Measurements from ENCODE around the gene PCDH15. TPM values are rescaled to one million over a fixed set of nuclear protein-coding genes. Genes with fewer than 3 reads are reported as not detected.

The PCDH15 gene
- total and polyA plus RNA-seq, 3 experiments from 2014 or later: not detected

- no peak overlapping the region for H3K27ac ChIP-seq (ENCODE audit: low read depth, low read length)
- H3K36me3 Mint-ChIP-seq: no peaks in the 10 kb centered on the region
- POLR2A ChIA-PET: no interaction called here
- no peaks in the 10 kb centered on the region for H3K9me3 ChIP-seq (ENCODE audit: low read length)
- no peak overlapping the region for H3K4me3 Mint-ChIP-seq
- no peaks in the 10 kb centered on the region for H3K4me1 ChIP-seq (ENCODE audit: insufficient read depth, low read length)
- no peaks in the 10 kb centered on the region for H3K36me3 ChIP-seq (ENCODE audit: insufficient read depth, low read length)
- CTCF ChIA-PET: no interaction called here
- no peaks in the 10 kb centered on the region for H3K27me3 Mint-ChIP-seq
- no peaks in the 10 kb centered on the region for H3K27me3 ChIP-seq (ENCODE audit: insufficient read depth, low read length, poor library complexity, severe bottlenecking)
- H3K9me3 Mint-ChIP-seq: peaks cover 1 to 44% (median 15%) of the 10 kb centered on the region in 5 donors
- no peak for DNase-seq
- H3K4me3 ChIP-seq (ENCODE audit: low read length): no peak overlapping the region
- no peak overlapping the region for H3K27ac Mint-ChIP-seq
- H3K4me1 Mint-ChIP-seq: no peaks in the 10 kb centered on the region
These were observed 1.5 kb downstream of the PCDH15 start for GRCh38 chr10:54799506-54799905.

DNA sequence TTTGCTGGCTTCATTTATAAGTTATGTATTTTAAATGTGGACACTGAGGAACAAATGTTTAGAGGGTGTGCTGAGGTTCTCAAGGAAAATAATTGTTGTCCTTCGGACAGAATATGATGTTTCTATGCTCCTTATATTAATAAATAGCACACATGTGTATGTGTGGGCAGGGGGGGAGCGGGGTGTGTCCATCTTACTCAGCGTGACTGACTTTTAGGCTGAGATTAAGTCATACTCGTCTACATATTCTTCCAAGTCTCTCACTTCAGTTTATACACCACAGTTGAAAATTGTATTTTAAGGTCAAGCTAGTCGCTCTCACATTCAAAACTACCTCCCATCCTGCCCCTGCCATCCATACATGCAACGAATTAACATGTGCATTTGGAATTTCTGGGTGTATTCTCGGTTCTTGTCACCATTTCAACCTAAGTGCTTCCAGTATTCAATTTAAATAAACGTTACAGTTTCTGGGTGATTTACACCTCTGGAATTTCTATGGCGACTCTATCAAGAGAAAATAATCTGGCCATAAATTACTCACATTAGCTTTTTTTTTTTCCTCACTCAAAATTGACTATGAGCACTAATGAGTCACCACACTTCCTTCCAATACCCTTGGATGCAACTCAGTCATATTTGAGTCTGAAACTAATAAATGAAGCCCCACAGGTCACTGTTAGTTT is 3.3 kb downstream of the PCDH15 start:
- no peak for DNase-seq
- Histone ChIP-seq H3K27me3 (ENCODE audit: insufficient read depth, low read length, poor library complexity, severe bottlenecking) (no peaks in the 10 kb centered on the region), H3K36me3 (ENCODE audit: insufficient read depth, low read length) (no peaks in the 10 kb centered on the region), H3K9me3 (ENCODE audit: low read length) (no peaks in the 10 kb centered on the region), H3K27ac (ENCODE audit: low read depth, low read length) (no peak overlapping the region), H3K4me3 (ENCODE audit: low read length) (no peak overlapping the region), H3K4me1 (ENCODE audit: insufficient read depth, low read length) (no peaks in the 10 kb centered on the region)
- Mint-ChIP-seq H3K4me1 (no peaks in the 10 kb centered on the region), H3K9me3 (peaks cover 0 to 40% (median 12%) of the 10 kb centered on the region in 5 donors), H3K27me3 (no peaks in the 10 kb centered on the region), H3K4me3 (no peak overlapping the region), H3K36me3 (no peaks in the 10 kb centered on the region), H3K27ac (no peak overlapping the region)
- ChIA-PET CTCF (no interaction called here), POLR2A (no interaction called here)

GRCh38 chr10:54796881-54797280 is 4.2 kb downstream of the PCDH15 start:
- no peaks in the 10 kb centered on the region for H3K4me1 Mint-ChIP-seq
- no peaks in the 10 kb centered on the region for H3K4me1 ChIP-seq (ENCODE audit: insufficient read depth, low read length)
- no peak for DNase-seq
- no peaks in the 10 kb centered on the region for H3K27me3 Mint-ChIP-seq
- H3K4me3 Mint-ChIP-seq: no peak overlapping the region
- CTCF ChIA-PET: no interaction called here
- no peaks in the 10 kb centered on the region for H3K36me3 ChIP-seq (ENCODE audit: insufficient read depth, low read length)
- H3K9me3 ChIP-seq (ENCODE audit: low read length): no peaks in the 10 kb centered on the region
- H3K36me3 Mint-ChIP-seq: no peaks in the 10 kb centered on the region
- no peaks in the 10 kb centered on the region for H3K27me3 ChIP-seq (ENCODE audit: insufficient read depth, low read length, poor library complexity, severe bottlenecking)
- no peak overlapping the region for H3K27ac Mint-ChIP-seq
- POLR2A ChIA-PET: no interaction called here
- H3K9me3 Mint-ChIP-seq: peaks cover 0 to 34% (median 10%) of the 10 kb centered on the region in 5 donors
- H3K4me3 ChIP-seq (ENCODE audit: low read length): no peak overlapping the region
- H3K27ac ChIP-seq (ENCODE audit: low read depth, low read length): no peak overlapping the region

GRCh38 chr10:54776622-54777021 is 24.4 kb downstream of the PCDH15 start:
- CTCF ChIA-PET: no interaction called here
- no peak for DNase-seq
- Histone ChIP-seq H3K36me3 (ENCODE audit: insufficient read depth, low read length) (no peaks in the 10 kb centered on the region), H3K9me3 (ENCODE audit: low read length) (no peaks in the 10 kb centered on the region), H3K27ac (ENCODE audit: low read depth, low read length) (no peak overlapping the region), H3K27me3 (ENCODE audit: insufficient read depth, low read length, poor library complexity, severe bottlenecking) (no peaks in the 10 kb centered on the region), H3K4me3 (ENCODE audit: low read length) (no peak overlapping the region), H3K4me1 (ENCODE audit: insufficient read depth, low read length) (no peaks in the 10 kb centered on the region)
- peaks cover 7 to 29% (median 11%) of the 10 kb centered on the region in 5 donors for H3K9me3 Mint-ChIP-seq
- no peaks in the 10 kb centered on the region for H3K4me1 Mint-ChIP-seq
- no peak overlapping the region for H3K4me3 Mint-ChIP-seq
- no peak overlapping the region for H3K27ac Mint-ChIP-seq
- no peaks in the 10 kb centered on the region for H3K27me3 Mint-ChIP-seq
- H3K36me3 Mint-ChIP-seq: no peaks in the 10 kb centered on the region
- POLR2A ChIA-PET: no interaction called here

DNA sequence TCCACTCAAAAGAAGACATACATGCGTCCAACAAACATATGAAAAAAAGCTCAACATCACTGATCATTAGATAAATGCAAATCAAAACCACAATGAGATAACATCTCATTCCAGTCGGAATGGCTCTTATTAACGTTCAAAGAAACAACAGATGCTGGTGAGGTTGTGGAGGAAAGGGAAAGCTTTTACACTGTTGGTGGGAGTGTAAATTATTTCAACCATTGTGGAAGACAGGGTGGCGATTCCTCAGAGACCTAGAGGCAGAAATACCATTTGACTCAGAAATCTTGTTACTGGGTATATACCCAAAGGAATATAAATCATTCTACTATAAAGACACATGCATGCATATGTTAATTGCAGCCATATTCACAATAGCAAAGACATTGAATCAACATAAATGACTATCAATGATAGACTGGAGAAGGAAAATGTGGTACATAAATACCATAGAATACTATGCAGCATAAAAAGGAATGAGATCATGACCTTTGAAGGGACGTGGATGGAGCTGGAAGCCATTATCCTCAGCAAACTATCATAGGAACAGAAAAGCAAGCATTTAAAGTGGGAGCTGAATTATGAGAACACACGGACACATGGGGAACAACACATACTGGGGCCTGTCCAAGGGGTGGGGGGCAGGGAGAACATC is 28.4 kb downstream of the PCDH15 start:
- Mint-ChIP-seq H3K9me3 (peaks cover 11 to 34% (median 16%) of the 10 kb centered on the region in 5 donors), H3K4me1 (no peaks in the 10 kb centered on the region), H3K36me3 (no peaks in the 10 kb centered on the region), H3K27me3 (no peaks in the 10 kb centered on the region), H3K27ac (no peak overlapping the region), H3K4me3 (no peak overlapping the region)
- DNase-seq: no peak
- Histone ChIP-seq H3K27me3 (ENCODE audit: insufficient read depth, low read length, poor library complexity, severe bottlenecking) (no peaks in the 10 kb centered on the region), H3K27ac (ENCODE audit: low read depth, low read length) (no peak overlapping the region), H3K9me3 (ENCODE audit: low read length) (no peaks in the 10 kb centered on the region), H3K36me3 (ENCODE audit: insufficient read depth, low read length) (no peaks in the 10 kb centered on the region), H3K4me1 (ENCODE audit: insufficient read depth, low read length) (no peaks in the 10 kb centered on the region), H3K4me3 (ENCODE audit: low read length) (no peak overlapping the region)
- CTCF ChIA-PET: no interaction called here
- POLR2A ChIA-PET: no interaction called here

DNA sequence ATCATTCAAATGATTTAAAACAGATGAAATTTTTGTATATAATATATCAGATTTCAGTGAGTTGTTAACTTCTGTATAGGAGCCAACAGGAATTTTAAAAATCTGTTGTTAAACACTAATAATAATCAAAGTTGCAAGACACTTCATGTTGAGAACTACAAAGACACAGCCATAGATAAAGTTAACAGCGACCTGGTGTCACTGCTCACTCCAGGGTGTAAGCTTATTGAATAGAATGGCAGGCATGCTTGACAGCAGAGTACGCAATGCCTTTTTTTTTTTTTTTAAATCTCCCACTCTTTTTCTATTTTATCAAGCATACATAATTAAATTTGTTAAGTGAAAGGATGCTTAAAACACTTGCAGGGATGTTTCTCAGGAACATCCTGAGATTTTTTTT is 32.0 kb downstream of the PCDH15 start:
- Mint-ChIP-seq H3K4me3 (no peak overlapping the region), H3K27ac (no peak overlapping the region), H3K27me3 (no peaks in the 10 kb centered on the region), H3K9me3 (peaks cover 11 to 35% (median 12%) of the 10 kb centered on the region in 5 donors), H3K4me1 (no peaks in the 10 kb centered on the region), H3K36me3 (no peaks in the 10 kb centered on the region)
- Histone ChIP-seq H3K36me3 (ENCODE audit: insufficient read depth, low read length) (no peaks in the 10 kb centered on the region), H3K4me1 (ENCODE audit: insufficient read depth, low read length) (no peaks in the 10 kb centered on the region), H3K9me3 (ENCODE audit: low read length) (no peaks in the 10 kb centered on the region), H3K27ac (ENCODE audit: low read depth, low read length) (no peak overlapping the region), H3K27me3 (ENCODE audit: insufficient read depth, low read length, poor library complexity, severe bottlenecking) (no peaks in the 10 kb centered on the region), H3K4me3 (ENCODE audit: low read length) (no peak overlapping the region)
- ChIA-PET CTCF (no interaction called here), POLR2A (no interaction called here)
- no peak for DNase-seq

- Mint-ChIP-seq H3K27me3 (no peaks in the 10 kb centered on the region), H3K27ac (no peak overlapping the region)
- no peaks in the 10 kb centered on the region for H3K36me3 ChIP-seq (ENCODE audit: insufficient read depth, low read length)
These were observed 42.2 kb downstream of the PCDH15 start for GRCh38 chr10:54758791-54759190.

DNA sequence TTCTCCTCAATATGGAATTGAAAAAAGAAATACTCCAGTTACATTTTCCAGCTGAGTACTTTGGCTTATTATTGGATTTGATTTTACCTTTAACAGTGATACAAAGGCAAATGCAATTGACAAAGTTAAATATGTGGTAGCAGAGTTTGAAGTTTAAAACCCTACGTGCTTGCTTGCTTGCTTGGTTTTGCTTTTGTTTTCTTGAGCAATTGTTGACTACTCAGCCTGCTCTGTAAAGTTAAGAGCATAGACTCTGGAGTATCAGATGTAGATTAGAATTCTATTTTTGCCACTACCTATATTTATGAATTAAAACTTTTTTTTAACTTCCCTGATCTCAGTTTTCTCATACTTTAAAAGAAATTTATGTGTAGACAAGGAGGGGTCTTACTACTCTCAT is 51.4 kb downstream of the PCDH15 start:
- Histone ChIP-seq H3K9me3 (ENCODE audit: low read length) (no peaks in the 10 kb centered on the region), H3K36me3 (ENCODE audit: insufficient read depth, low read length) (no peaks in the 10 kb centered on the region), H3K27ac (ENCODE audit: low read depth, low read length) (no peak overlapping the region), H3K4me1 (ENCODE audit: insufficient read depth, low read length) (no peaks in the 10 kb centered on the region), H3K27me3 (ENCODE audit: insufficient read depth, low read length, poor library complexity, severe bottlenecking) (no peaks in the 10 kb centered on the region), H3K4me3 (ENCODE audit: low read length) (no peak overlapping the region)
- ChIA-PET POLR2A (no interaction called here), CTCF (no interaction called here)
- no peak for DNase-seq
- no peak overlapping the region for H3K27ac Mint-ChIP-seq
- no peaks in the 10 kb centered on the region for H3K27me3 Mint-ChIP-seq
- H3K9me3 Mint-ChIP-seq: peaks cover 0 to 21% (median 9%) of the 10 kb centered on the region in 5 donors
- no peaks in the 10 kb centered on the region for H3K4me1 Mint-ChIP-seq
- H3K36me3 Mint-ChIP-seq: no peaks in the 10 kb centered on the region
- no peak overlapping the region for H3K4me3 Mint-ChIP-seq

More at GRCh38 chr10:54758791-54759190, 42.2 kb downstream of the PCDH15 start:
- H3K4me3 ChIP-seq (ENCODE audit: low read length): no peak overlapping the region
- no peaks in the 10 kb centered on the region for H3K4me1 ChIP-seq (ENCODE audit: insufficient read depth, low read length)
- no peaks in the 10 kb centered on the region for H3K9me3 ChIP-seq (ENCODE audit: low read length)
- Mint-ChIP-seq H3K9me3 (peaks cover 0 to 6% (median 3%) of the 10 kb centered on the region in 5 donors), H3K4me1 (no peaks in the 10 kb centered on the region), H3K36me3 (no peaks in the 10 kb centered on the region), H3K4me3 (no peak overlapping the region)
- no peak for DNase-seq
- H3K27ac ChIP-seq (ENCODE audit: low read depth, low read length): no peak overlapping the region
- no peaks in the 10 kb centered on the region for H3K27me3 ChIP-seq (ENCODE audit: insufficient read depth, low read length, poor library complexity, severe bottlenecking)
- ChIA-PET CTCF (no interaction called here), POLR2A (no interaction called here)

Data from CD8-positive, alpha-beta memory T cell (primary cell).